Ovary (tissue), 3 donors: Measurements from ENCODE around the gene EID3.

Experiments used
- CTCF ChIP-seq, 3 donors: fragments of 450-650 bp in 2 of 3; fragments of 200-600 bp in 1 of 3; IDR thresholded peaks; one replicate each; pipeline versions ENCODE4 v1.5.1 to v1.8.0; 2016 to 2022; ENCODE audit warnings: antibody characterized with exemption in 3 of 3, mild to moderate bottlenecking in 1 of 3
- EP300 ChIP-seq: sonication (generic); formaldehyde crosslinking; IDR thresholded peaks from one replicate; pipeline ENCODE4 v1.6.1; 2017; ENCODE audit warnings: antibody characterized with exemption
- donor health status: DM: no; HTN: no; CAD: no.

- TF ChIP-seq CTCF (IDR thresholded peaks at IDR 0.05) (no peak), EP300 (no peak)
Observed at GRCh38 chr12:104328790-104329189, 25.3 kb downstream of the EID3 start.
